Body of pancreas (tissue), 4 donors: ENCODE measurements around the gene NDUFB11. TPM values are rescaled to one million over a fixed set of nuclear protein-coding genes. Genes with fewer than 3 reads are reported as not detected.

Experiments used
- ATAC-seq: fragments of 150-250 bp; one replicate; pipeline ENCODE4 v1.9.1; 2016
- DNase-seq, 4 donors: peaks; one replicate each; pipeline ENCODE4 v3.0.0-alpha.2; 2019
- H3K27ac ChIP-seq, 4 donors: fragments of 200-600 bp; sonication (generic); 1 replicate in 3 of 4; 2 replicates in 1 of 4; pipeline versions ENCODE4 v1.5.1 to v1.6.1; 2016 to 2019; ENCODE audit warnings: mild to moderate bottlenecking in 1 of 4, mixed read lengths in 1 of 4, moderate library complexity in 1 of 4
- H3K27me3 ChIP-seq, 2 donors: fragments of 200-600 bp; sonication (generic); one replicate each; pipeline ENCODE4 v1.6.0; 2016; ENCODE audit warnings: mild to moderate bottlenecking in 1 of 2
- H3K36me3 ChIP-seq, 2 donors: fragments of 200-600 bp; sonication (generic); replicated peaks in 1 of 2; 2 replicates each; pipeline ENCODE4 v1.5.1; 2016; ENCODE audit warnings: low read depth in 2 of 2; ENCODE audit not compliant: insufficient read depth in 1 of 2
- H3K4me1 ChIP-seq: fragments of 200-600 bp; sonication (generic); one replicate; pipeline ENCODE4 v1.6.0; 2016
- H3K4me3 ChIP-seq, 2 donors: fragments of 200-600 bp; sonication (generic); 1 replicate in 1 of 2; 2 replicates in 1 of 2; pipeline ENCODE4 v1.5.1; 2016 to 2019
- H3K9me3 ChIP-seq, 3 donors: fragments of 200-600 bp; sonication (generic); 1 replicate in 2 of 3; 2 replicates in 1 of 3; pipeline ENCODE4 v1.5.1; 2016
- POLR2A ChIP-seq, 3 donors: fragments of 450-650 bp; IDR thresholded peaks; one replicate each; pipeline ENCODE4 v1.6.1; 2016; ENCODE audit warnings: antibody characterized with exemption in 3 of 3, mild to moderate bottlenecking in 2 of 3
- WGBS, 2 donors: methylation state at CpG; one replicate each; pipeline ENCODE4 v1.1.5; 2017; 5-methylcytosine and 5-hydroxymethylcytosine counted together
- intact Hi-C: fragments of 100-400 bp; cut with DNase I; formaldehyde crosslinking; loops from one replicate; pipeline ENCODE4 v1.15.1; 2023
- total RNA-seq, 2 donors: library from RNA; depleted of rRNA; stranded (reverse); fragments of >200 nt; gene quantifications; one replicate each; pipeline ENCODE4 v1.1.0, GENCODE V29; 2016
- TF ChIP-seq, protein P1 (sequence below), 7 experiments: fragments of 450-650 bp in 4 of 7; fragments of 200-600 bp in 3 of 7; sonication (generic) in 3 of 7; IDR thresholded peaks; one replicate each; pipeline ENCODE4 v1.5.1; 2016 to 2019; ENCODE audit warnings: antibody characterized with exemption in 7 of 7

The NDUFB11 gene
- total RNA-seq, 2 donors from 2014 or later: 66.7 to 80.1 TPM

- Histone ChIP-seq H3K4me3 (no peak overlapping the region), H3K9me3 (no peaks in the 10 kb centered on the region), H3K27ac (no peak overlapping the region), H3K4me1 (no peaks in the 10 kb centered on the region), H3K36me3 (peaks cover 0 to 1% of the 10 kb centered on the region in 2 donors), H3K27me3 (no peaks in the 10 kb centered on the region)
- ATAC-seq: no peak
- TF ChIP-seq POLR2A (IDR thresholded peaks at IDR 0.05): no peak
- TF ChIP-seq, protein P1, sequence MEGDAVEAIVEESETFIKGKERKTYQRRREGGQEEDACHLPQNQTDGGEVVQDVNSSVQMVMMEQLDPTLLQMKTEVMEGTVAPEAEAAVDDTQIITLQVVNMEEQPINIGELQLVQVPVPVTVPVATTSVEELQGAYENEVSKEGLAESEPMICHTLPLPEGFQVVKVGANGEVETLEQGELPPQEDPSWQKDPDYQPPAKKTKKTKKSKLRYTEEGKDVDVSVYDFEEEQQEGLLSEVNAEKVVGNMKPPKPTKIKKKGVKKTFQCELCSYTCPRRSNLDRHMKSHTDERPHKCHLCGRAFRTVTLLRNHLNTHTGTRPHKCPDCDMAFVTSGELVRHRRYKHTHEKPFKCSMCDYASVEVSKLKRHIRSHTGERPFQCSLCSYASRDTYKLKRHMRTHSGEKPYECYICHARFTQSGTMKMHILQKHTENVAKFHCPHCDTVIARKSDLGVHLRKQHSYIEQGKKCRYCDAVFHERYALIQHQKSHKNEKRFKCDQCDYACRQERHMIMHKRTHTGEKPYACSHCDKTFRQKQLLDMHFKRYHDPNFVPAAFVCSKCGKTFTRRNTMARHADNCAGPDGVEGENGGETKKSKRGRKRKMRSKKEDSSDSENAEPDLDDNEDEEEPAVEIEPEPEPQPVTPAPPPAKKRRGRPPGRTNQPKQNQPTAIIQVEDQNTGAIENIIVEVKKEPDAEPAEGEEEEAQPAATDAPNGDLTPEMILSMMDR (IDR thresholded peaks at IDR 0.05): no peak
- intact Hi-C loops: no loop called here
- WGBS, 2 donors: 95 to 100% methylated on average over 3 of the region's 3 CpGs
- no peak for DNase-seq
Observed at GRCh38 chrX:47164420-47164819, 19.9 kb upstream of the NDUFB11 start.

GRCh38 chrX:47162927-47163583 lies 18.6 kb upstream of the NDUFB11 start:
- intact Hi-C loops: no loop called here
- no peak overlapping the region for H3K4me3 ChIP-seq
- no peak for DNase-seq
- H3K36me3 ChIP-seq: no peaks in the 10 kb centered on the region
- no peak for TF ChIP-seq POLR2A (IDR thresholded peaks at IDR 0.05)
- TF ChIP-seq, protein P1 (IDR thresholded peaks at IDR 0.05): no peak
- no peak overlapping the region for H3K27ac ChIP-seq
- H3K27me3 ChIP-seq: no peaks in the 10 kb centered on the region
- WGBS, 2 donors: 96 to 99% methylated on average over 5 of the region's 5 CpGs
- no peaks in the 10 kb centered on the region for H3K4me1 ChIP-seq
- no peaks in the 10 kb centered on the region for H3K9me3 ChIP-seq
- ATAC-seq: no peak

DNA sequence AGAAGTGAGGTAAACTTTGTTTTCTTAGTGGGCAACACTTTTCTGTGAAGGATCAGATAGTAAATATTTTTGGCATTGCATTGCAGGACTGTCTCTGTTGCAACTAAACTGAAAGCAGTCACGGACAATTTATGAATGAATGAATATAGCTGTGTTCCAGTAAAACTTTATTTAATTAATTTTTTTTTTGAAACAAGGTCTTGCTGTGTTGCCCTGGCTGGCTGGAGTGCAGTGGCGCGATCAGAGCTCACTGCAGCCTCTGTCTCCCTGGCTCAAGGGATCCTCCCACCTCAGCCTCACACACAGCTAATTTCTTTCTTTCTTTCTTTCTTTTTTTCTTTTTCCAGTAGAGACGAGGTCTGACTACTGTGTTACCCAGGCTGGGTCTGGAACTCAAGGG lies 16.3 kb upstream of the NDUFB11 start:
- Histone ChIP-seq H3K4me3 (no peak overlapping the region), H3K27me3 (no peaks in the 10 kb centered on the region), H3K27ac (no peak overlapping the region), H3K36me3 (no peaks in the 10 kb centered on the region), H3K4me1 (no peaks in the 10 kb centered on the region), H3K9me3 (no peaks in the 10 kb centered on the region)
- intact Hi-C loops: no loop called here
- DNase-seq (no peak), ATAC-seq (no peak)
- no peak for TF ChIP-seq POLR2A (IDR thresholded peaks at IDR 0.05)
- TF ChIP-seq, protein P1 (IDR thresholded peaks at IDR 0.05): no peak
- 81 to 83% methylated on average over 4 of the region's 4 CpGs for WGBS, 2 donors

GRCh38 chrX:47158781-47159180 lies 14.3 kb upstream of the NDUFB11 start:
- Histone ChIP-seq H3K4me3 (no peak overlapping the region), H3K27ac (no peak overlapping the region), H3K27me3 (no peaks in the 10 kb centered on the region), H3K4me1 (no peaks in the 10 kb centered on the region), H3K9me3 (no peaks in the 10 kb centered on the region), H3K36me3 (no peaks in the 10 kb centered on the region)
- ATAC-seq (no peak), DNase-seq (no peak)
- TF ChIP-seq, protein P1 (IDR thresholded peaks at IDR 0.05): no peak
- no peak for TF ChIP-seq POLR2A (IDR thresholded peaks at IDR 0.05)
- 97 to 98% methylated on average over 3 to 5 of the region's 5 CpGs for WGBS, 2 donors
- intact Hi-C loops: no loop called here

DNA sequence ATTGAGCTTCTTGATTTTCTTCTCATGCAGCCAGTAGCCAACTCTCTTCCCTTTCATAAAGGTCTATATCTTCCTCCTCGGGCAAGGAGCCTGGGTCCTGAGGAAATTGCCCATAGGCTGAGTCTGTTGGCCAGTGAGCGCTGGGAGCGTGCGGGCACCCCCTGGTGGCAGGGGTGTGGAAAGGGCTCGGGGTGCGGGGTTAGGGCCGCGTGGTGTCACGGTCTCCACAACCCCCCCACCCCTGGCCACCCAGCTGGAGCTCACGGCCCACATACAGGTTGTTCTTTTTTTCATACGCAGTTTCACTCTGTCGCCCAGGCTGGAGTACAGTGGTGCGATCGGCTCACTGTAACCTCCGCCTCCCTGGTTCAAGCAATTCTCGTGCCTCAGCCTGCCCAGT lies 13.6 kb upstream of the NDUFB11 start:
- intact Hi-C loops: no loop called here
- Histone ChIP-seq H3K36me3 (no peaks in the 10 kb centered on the region), H3K9me3 (no peaks in the 10 kb centered on the region), H3K4me3 (no peak overlapping the region), H3K27me3 (no peaks in the 10 kb centered on the region), H3K4me1 (no peaks in the 10 kb centered on the region), H3K27ac (no peak overlapping the region)
- WGBS, 2 donors: 95 to 98% methylated on average over 4 to 15 of the region's 16 CpGs
- TF ChIP-seq, protein P1 (IDR thresholded peaks at IDR 0.05): no peak
- no peak for TF ChIP-seq POLR2A (IDR thresholded peaks at IDR 0.05)
- ATAC-seq (no peak), DNase-seq (no peak)
